Keratinocyte (primary cell): ENCODE results near the gene ERO1B. TPM values are rescaled to one million over a fixed set of nuclear protein-coding genes. Genes with fewer than 3 reads are reported as not detected.

Source experiments
- DNase-seq: peaks from one replicate; pipeline ENCODE4 v3.0.0-alpha.2; 2011; ENCODE audit warnings: low read depth, missing footprints, low spot score
- FAIRE-seq: peaks from 2 replicates; lab custom pipeline; 2011; peaks lifted over from hg19 to GRCh38; lab: Jason Lieb, UNC
- H2AFZ ChIP-seq: 2 replicates; pipeline ENCODE4 v1.6.0; 2012; ENCODE audit warnings: low read length, control low read depth, inconsistent platforms; ENCODE audit not compliant: control insufficient read depth
- H3K27ac ChIP-seq: 2 replicates; pipeline ENCODE4 v1.5.1; 2011; ENCODE audit warnings: low read length; ENCODE audit not compliant: control insufficient read depth, insufficient read depth
- H3K27me3 ChIP-seq: 3 replicates; pipeline ENCODE4 v1.6.0; 2011; ENCODE audit warnings: low read length; ENCODE audit not compliant: control insufficient read depth, insufficient read depth; ENCODE audit errors: extremely low read depth
- H3K36me3 ChIP-seq, 2 experiments: 2 replicates in 1 of 2; 3 replicates in 1 of 2; pipeline ENCODE4 v1.5.1; 2011; ENCODE audit warnings: low read length in 2 of 2, mild to moderate bottlenecking in 1 of 2; ENCODE audit not compliant: control insufficient read depth in 2 of 2, insufficient read depth in 2 of 2; ENCODE audit errors: extremely low read depth in 1 of 2
- H3K4me1 ChIP-seq: 3 replicates; pipeline ENCODE4 v1.5.1; 2011; ENCODE audit warnings: low read length; ENCODE audit not compliant: control insufficient read depth, insufficient read depth; ENCODE audit errors: extremely low read depth
- H3K4me2 ChIP-seq: 3 replicates; pipeline ENCODE4 v1.6.0; 2011; ENCODE audit warnings: low read depth, low read length; ENCODE audit not compliant: control insufficient read depth, insufficient read depth; ENCODE audit errors: extremely low read depth
- H3K4me3 ChIP-seq, 3 experiments: fragments of 200-600 bp in 1 of 3; sonication (generic) in 1 of 3; 2 replicates in 2 of 3; 3 replicates in 1 of 3; pipeline ENCODE4 v1.5.1; 2011 to 2016; ENCODE audit warnings: low read length in 3 of 3, mild to moderate bottlenecking in 3 of 3, control low read depth in 2 of 3, inconsistent platforms in 1 of 3, low read depth in 1 of 3, mixed read lengths in 1 of 3, mixed run types in 1 of 3, moderate library complexity in 1 of 3; ENCODE audit not compliant: control insufficient read depth in 2 of 3, insufficient read depth in 2 of 3; ENCODE audit errors: extremely low read depth in 1 of 3
- H3K79me2 ChIP-seq: 2 replicates; pipeline ENCODE4 v1.6.0; 2012; ENCODE audit warnings: low read length; ENCODE audit not compliant: control insufficient read depth, insufficient read depth
- H3K9ac ChIP-seq: 3 replicates; pipeline ENCODE4 v1.6.0; 2011; ENCODE audit warnings: low read length; ENCODE audit not compliant: control insufficient read depth, insufficient read depth; ENCODE audit errors: extremely low read depth
- H3K9me1 ChIP-seq: 3 replicates; pipeline ENCODE4 v1.6.0; 2011; ENCODE audit warnings: low read length; ENCODE audit not compliant: control insufficient read depth, insufficient read depth; ENCODE audit errors: extremely low read depth
- H3K9me3 ChIP-seq: 2 replicates; pipeline ENCODE4 v1.5.1; 2012; ENCODE audit warnings: low read depth, low read length; ENCODE audit not compliant: control insufficient read depth
- H4K20me1 ChIP-seq: 3 replicates; pipeline ENCODE4 v1.6.0; 2011; ENCODE audit warnings: low read length; ENCODE audit not compliant: control insufficient read depth, insufficient read depth; ENCODE audit errors: extremely low read depth
- EZH2 ChIP-seq: IDR thresholded peaks from one replicate; pipeline ENCODE4 v1.6.1; 2012; ENCODE audit warnings: inconsistent platforms, mild to moderate bottlenecking, low read length, moderate library complexity
- dilution Hi-C: fragments of 300-500 bp; cut with MboI; formaldehyde crosslinking; loops from one replicate; pipeline ENCODE4 v1.7.0; 2020; ENCODE audit warnings: low sequenced_read_pairs; ENCODE audit not compliant: extremely low pct_ligation_motif_present
- polyA plus RNA-seq, 5 experiments: library from polyadenylated mRNA; depleted of rRNA in 3 of 5; stranded (reverse) in 3 of 5; stranded (forward) in 1 of 5; unstranded in 1 of 5; fragments of >200 nt; gene quantifications; 1 replicate in 1 of 5; 2 replicates in 3 of 5; 3 replicates in 1 of 5; pipeline versions ENCODE4 v1.2.1 to v1.2.3, GENCODE V29; 2011 to 2012; ENCODE audit warnings: missing spikeins in 2 of 5, low read depth in 1 of 5, low replicate concordance in 1 of 5
- TF ChIP-seq, protein P1 (sequence below), 3 experiments: IDR thresholded peaks in 1 of 3; conservative IDR thresholded peaks in 1 of 3; optimal IDR thresholded peaks in 1 of 3; 2 replicates in 2 of 3; 3 replicates in 1 of 3; pipeline versions ENCODE3 to v1.5.1; 2011; ENCODE audit warnings: low read length in 3 of 3, mild to moderate bottlenecking in 3 of 3, moderate library complexity in 2 of 3, control low read depth in 1 of 3, inconsistent platforms in 1 of 3; ENCODE audit not compliant: insufficient read depth in 2 of 3; ENCODE audit errors: extremely low read depth in 1 of 3

The ERO1B gene
- polyA plus RNA-seq, 1 donor (not counting 4 experiments of a cell fraction or from before 2014, with no cell fraction given) = 3.1 TPM

GRCh38 chr1:236275586-236275985 is 6.2 kb downstream of the ERO1B start:
- no peak overlapping the region for H3K9ac ChIP-seq
- no peaks in the 10 kb centered on the region for H3K36me3 ChIP-seq
- peaks cover 2% of the 10 kb centered on the region for H4K20me1 ChIP-seq
- no peak overlapping the region for H3K4me2 ChIP-seq
- no peak overlapping the region for H3K4me3 ChIP-seq
- H3K4me1 ChIP-seq = no peaks in the 10 kb centered on the region
- no peaks in the 10 kb centered on the region for H3K9me3 ChIP-seq
- no peak overlapping the region for H2AFZ ChIP-seq
- no peak for TF ChIP-seq EZH2
- TF ChIP-seq, protein P1, sequence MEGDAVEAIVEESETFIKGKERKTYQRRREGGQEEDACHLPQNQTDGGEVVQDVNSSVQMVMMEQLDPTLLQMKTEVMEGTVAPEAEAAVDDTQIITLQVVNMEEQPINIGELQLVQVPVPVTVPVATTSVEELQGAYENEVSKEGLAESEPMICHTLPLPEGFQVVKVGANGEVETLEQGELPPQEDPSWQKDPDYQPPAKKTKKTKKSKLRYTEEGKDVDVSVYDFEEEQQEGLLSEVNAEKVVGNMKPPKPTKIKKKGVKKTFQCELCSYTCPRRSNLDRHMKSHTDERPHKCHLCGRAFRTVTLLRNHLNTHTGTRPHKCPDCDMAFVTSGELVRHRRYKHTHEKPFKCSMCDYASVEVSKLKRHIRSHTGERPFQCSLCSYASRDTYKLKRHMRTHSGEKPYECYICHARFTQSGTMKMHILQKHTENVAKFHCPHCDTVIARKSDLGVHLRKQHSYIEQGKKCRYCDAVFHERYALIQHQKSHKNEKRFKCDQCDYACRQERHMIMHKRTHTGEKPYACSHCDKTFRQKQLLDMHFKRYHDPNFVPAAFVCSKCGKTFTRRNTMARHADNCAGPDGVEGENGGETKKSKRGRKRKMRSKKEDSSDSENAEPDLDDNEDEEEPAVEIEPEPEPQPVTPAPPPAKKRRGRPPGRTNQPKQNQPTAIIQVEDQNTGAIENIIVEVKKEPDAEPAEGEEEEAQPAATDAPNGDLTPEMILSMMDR (optimal IDR thresholded peaks at IDR 0.05 in 1 of 3, IDR thresholded peaks at IDR 0.05 in 1 of 3, conservative IDR thresholded peaks at IDR 0.05 in 1 of 3; ENCODE audit: extremely low read depth in 1 of 3, insufficient read depth in 2 of 3, low read length in 3 of 3) = no peak
- H3K27ac ChIP-seq = no peak overlapping the region
- DNase-seq (no peak), FAIRE-seq (no peak)
- no peaks in the 10 kb centered on the region for H3K27me3 ChIP-seq
- H3K79me2 ChIP-seq = no peaks in the 10 kb centered on the region
- dilution Hi-C loops = no loop called here
- H3K9me1 ChIP-seq = no peaks in the 10 kb centered on the region

GRCh38 chr1:236275061-236275460 is 6.7 kb downstream of the ERO1B start:
- H3K4me3 ChIP-seq = no peak overlapping the region
- H3K9me3 ChIP-seq = no peaks in the 10 kb centered on the region
- dilution Hi-C loops = no loop called here
- H4K20me1 ChIP-seq = peaks cover 2% of the 10 kb centered on the region
- H3K27ac ChIP-seq = no peak overlapping the region
- TF ChIP-seq EZH2 = no peak
- TF ChIP-seq, protein P1 (optimal IDR thresholded peaks at IDR 0.05 in 1 of 3, IDR thresholded peaks at IDR 0.05 in 1 of 3, conservative IDR thresholded peaks at IDR 0.05 in 1 of 3; ENCODE audit: extremely low read depth in 1 of 3, insufficient read depth in 2 of 3, low read length in 3 of 3) = no peak
- H3K9ac ChIP-seq = no peak overlapping the region
- H3K9me1 ChIP-seq = no peaks in the 10 kb centered on the region
- H2AFZ ChIP-seq = no peak overlapping the region
- H3K4me1 ChIP-seq = no peaks in the 10 kb centered on the region
- no peaks in the 10 kb centered on the region for H3K79me2 ChIP-seq
- H3K27me3 ChIP-seq = no peaks in the 10 kb centered on the region
- FAIRE-seq (no peak), DNase-seq (no peak)
- no peaks in the 10 kb centered on the region for H3K36me3 ChIP-seq
- no peak overlapping the region for H3K4me2 ChIP-seq
